HG03565 (cell line): ENCODE measurements around the gene NAPA.

Source experiments
- ATAC-seq: cut with Tn5 transposase; IDR thresholded peaks from one replicate; pipeline ENCODE4 v1.9.1; 2021; ENCODE audit warnings: mild to moderate bottlenecking, moderate library complexity; ENCODE audit not compliant: unreplicated experiment

Gene NAPA

GRCh38 chr19:47503130-47503825 lies 11.6 kb downstream of the NAPA start:
- ATAC-seq, result no peak

DNA sequence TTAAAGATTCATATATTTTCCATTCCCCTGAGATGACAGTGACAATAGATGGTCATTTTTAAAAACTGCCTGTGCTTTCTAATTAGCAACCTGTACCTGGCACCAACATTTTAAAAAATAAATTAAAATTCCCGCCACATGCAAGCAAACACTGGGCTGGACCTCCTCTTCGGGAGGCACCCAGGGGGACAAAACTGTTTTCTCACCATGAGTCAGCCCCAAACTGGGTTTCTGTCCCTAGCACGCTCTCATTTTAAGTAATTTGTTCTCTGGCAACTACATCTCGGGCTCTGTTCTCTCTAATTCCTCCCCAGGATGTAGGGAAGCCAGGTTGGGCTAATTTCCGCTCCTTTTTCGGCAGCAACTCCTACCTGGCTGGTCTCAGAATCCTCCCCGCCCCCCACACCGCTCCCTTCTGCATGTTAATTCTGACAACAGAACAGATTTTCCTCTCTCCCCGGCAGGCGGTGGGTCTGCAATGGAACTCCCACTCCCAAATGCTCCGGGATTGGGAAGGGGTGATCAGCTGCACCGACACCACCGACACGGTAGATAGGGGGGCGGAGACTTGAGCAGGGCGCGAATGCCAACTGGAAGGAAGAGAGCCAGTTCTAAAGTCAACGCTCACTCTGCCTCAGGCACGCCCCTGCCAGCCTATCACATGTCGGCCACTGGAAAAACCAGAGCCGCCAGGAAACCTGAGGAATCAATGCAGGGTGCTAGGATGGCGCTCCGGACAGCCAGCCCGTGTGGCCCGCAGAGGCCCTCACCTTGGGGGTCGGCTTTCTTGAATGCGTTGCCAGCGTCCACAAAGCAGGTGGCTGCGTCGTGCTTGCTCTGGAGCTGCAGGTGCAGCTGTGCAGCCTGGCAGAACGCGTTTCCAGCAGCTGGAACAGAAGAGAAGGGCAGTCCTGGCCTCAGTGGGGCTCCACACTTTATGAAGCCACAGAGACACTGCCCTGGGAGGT lies 14.7 kb downstream of the NAPA start:
- ATAC-seq, result no peak

DNA sequence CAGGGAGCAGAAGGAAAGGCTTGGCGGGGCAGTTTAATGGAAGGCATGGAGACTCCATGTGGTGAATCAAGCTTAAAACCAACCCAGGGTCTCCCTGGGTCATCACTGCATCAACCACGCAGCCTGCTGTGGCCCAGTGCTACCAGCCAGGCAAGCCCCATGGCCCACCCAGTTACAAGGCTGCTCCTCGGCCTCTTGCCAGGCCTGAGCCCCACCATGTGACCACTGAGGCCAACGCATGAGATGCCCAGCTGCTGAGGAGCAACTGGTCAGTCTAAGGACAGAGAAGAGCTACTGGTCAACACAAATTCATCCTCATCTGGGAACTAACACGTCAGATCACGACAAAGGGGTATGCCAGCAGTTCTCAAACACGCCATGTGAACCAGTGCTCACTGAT lies 15.5 kb downstream of the NAPA start:
- ATAC-seq, result no peak

- ATAC-seq, result no peak
Measured at GRCh38 chr19:47498561-47498960, 16.3 kb downstream of the NAPA start.

DNA sequence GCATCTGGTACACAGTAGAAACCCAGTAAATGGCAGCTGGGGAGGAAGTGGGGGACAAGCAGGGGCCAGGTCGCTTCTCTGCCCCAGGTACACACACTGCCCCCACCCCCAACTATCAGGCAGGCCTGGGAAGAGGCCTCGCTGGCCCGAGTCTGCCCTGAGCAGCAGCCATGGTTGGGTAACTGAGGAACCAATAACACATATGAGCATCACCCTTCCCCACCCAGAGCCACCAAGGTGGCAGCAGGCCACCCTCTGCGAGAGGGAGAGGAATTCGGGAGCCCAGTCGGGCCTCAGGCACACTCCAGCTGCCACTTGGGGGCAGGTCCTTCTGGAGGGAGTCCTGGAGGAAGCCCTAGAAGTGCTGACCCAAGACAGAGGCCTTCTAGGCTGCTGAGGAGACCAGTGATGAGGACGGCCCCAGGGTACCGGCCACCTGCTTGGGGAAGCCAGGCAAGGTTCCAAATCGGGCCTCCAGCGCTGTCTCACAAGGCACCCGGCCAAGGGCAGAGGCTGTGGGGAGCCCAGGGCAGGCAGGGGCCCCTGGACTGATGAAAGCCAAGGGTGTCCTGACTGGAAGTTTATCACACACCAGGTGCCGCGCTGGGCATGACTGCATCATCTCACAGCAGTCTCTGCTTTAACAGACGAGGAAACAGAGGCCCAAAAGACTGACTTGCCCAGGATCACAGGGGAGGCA lies 16.9 kb downstream of the NAPA start:
- ATAC-seq, result no peak

DNA sequence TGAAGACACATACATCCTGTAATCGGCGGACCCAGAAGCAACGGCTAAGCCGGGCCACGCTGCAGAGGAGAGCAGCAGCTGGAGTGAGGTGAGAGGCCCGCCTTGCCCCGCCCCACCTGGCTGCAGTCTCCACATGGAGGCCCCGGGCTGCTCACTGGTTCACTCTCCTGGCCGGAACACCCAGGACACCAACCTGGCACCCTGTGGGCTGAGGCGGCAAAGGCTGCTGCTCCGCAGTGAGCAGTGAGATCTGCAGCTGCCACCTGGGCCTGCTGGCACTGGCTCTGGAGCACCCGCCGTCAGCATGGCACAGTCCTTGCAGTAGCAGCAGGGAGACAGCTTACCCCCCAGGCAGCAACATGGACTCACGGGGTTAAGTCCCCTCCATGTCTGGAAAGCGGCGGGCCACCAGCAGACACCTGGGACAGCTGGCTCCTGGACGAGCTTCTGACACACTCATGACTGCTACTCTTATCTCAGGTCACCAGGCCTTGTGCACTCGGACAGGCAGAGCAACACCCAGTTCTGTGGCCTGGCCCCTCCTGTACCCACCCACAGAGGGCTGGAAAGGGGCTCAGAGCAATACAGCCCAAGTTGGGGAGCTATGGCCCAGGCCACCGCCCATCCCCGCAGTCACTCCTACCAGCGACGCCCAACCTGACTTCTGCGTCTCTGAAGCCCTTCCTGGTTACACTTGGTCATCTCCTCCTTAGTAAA lies 17.7 kb downstream of the NAPA start:
- ATAC-seq, result no peak

DNA sequence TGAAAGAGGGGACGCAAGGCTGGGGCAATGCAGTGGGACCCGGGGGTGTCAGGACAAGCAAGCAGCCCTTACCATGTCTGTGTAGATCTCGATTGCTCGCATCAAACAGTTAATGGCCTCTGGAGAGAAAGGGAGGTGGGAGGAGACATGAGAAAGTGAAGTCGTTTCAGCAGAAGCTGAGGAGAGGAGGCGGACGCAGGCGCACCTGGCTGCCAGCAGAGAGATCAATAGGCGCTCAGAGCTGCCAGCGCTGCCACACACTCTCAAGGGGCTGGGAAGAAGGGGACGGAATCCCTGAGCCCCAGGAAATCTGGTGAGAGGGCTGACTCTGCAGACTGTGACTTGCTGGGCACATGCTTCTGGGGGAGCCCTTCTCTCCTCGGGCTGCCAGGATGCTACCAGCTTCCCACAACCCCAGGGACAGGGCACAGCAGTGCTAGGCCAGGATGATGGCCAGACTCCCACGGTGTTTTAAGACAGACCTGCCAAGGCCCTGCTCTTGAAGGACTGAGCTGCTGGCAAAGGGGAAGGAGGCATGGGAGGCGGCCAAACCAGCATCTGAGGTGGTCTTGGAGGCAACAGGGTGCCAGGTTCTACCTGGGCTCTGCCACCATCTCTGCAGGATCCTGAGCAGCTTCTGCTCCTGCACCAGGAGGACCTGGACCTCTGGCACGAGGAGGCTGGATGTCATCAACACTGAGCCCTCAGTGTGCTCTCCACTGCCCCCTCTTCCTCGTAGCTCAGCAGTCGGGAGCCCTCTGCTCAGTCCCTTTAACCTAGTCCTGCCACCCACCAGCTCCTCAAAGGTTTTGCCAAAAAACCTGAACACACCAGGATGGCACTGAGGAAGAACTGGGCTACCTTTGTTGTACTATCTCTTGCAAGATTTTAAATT lies 19.1 kb downstream of the NAPA start:
- ATAC-seq, result no peak

GRCh38 chr19:47494729-47495128 lies 20.1 kb downstream of the NAPA start:
- no peak for ATAC-seq

DNA sequence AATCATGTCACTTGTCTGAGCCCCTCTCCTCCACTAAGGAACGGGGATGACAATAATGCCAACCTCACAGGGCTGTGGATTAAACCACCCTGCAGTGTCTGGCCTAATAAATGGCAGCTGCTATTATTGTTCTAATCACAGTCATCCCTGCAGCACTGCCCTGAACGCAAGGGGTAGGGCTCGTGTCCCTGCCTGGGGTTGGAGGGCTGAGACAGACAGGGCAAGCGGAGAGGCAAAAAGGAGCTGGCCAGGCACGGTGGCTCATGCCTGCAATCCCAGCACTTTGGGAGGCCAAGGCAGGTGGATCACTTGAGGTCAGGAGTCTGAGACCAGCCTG lies 20.7 kb downstream of the NAPA start:
- ATAC-seq, result no peak

DNA sequence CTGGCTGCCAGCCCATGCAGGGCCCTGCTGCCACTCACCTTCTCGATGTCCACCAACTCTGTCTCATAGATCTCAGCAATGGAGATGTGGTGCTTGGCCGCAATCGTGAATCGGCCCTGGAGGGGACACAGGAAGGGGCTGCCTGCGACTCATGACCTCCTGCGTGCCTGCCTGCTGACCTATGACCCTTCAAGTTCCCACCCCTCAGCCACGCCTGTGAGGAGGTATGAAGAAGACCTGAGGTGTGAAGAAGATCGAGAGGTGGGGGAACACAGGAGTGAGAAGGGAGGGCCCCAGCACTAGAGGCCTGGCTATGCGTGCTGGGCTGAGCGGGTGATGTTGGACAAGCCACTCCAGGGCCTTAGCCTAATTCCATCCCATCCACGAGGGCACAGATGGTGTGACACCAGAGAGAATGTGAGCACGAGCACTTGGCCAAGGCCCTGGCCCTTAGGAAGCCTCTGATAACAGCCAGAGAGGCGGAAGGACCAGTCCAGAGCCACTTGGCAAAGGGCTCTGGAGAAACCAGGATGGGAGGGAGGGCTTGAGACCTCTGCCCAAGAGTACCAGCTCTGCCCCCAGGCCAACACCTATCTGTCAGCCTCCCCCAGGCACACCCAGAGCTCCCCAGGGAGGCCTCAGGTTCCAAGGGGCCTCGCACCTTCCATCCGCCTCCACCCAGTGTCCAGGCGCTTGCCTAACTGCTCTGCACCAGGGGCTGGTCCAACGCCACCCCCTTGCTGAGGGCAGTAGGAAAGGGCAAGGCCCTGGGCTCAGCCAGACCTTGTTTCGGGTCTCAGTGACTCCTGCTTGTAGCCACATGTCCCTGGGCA lies 21.3 kb downstream of the NAPA start:
- ATAC-seq, result no peak

DNA sequence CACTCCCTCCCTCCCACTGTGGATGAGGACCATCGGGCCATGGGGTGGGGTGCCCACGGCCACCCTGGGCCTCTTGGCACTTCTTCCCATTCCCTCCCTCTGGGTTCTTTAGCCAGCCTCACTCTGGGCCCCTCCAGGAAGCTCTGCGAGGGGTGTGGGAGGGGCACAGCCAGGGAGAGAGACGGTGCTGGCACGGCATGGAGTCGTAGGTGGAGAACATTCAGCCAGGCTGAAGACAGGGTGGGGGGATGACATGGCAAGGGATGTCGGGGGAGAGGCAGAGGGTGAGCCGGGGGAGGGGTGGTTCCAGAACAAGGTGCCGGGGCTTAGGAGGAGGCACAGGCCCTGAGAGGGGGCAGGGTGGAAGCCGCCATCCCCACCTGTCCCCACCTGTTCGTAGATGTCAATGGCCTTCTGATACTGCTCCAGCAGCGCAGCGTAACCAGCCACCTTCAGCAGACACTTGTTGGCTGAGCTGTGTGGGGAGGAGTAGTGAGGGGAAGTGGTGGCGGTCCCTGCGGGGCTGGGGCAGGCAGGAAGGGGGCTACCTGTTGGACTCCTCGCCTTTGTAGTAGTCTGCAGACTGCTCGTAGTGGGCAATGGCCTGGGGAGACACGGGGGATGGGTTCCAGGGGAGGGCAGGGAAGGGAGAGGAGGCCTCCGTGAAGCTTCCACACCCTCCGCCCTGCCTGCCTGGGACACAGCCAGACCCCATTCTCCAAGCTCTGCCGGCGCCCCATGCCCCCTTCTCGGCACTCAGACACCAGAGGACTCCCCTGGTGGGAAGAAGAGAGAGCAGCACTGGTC lies 22.1 kb downstream of the NAPA start:
- no peak for ATAC-seq

- no peak for ATAC-seq
Measured at GRCh38 chr19:47492137-47492533, 22.7 kb downstream of the NAPA start.

DNA sequence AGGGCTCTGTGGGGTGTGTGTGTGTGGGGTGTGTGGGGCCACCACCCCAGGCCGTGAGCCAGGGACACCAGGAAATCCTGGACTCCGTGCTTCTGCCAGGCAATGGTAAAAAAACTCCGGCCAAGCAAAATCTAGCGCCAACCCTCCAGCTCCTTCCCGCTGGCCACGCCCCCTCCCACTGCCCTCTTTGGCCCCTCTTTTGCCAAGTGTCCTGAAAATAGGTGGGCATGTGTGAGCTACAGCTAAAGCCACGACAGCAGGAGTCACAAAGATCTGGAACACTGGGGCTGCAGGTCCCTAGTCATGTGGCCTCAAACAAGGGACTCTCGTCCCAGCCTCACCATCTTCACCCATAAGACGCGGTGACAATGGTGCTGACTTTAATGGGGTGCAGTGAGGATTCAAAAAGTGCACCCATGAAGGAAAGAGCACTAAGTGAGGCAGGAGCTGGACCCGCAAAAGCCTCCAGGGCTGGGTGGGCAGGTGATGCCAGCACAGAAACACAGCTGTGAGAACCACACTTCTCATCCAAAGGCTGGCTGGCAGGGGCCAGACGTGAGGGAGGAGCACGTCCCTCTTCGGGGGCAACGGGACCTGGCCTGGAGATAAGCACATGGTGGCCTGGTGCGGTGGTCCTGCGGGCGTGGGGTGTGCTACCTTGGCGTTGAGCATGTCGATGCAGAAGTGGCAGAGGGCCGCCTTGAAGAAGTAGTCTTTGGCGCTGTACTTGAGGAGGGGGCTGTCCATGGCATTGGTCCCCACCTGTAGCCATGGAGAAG lies 23.3 kb downstream of the NAPA start:
- ATAC-seq, result no peak

DNA sequence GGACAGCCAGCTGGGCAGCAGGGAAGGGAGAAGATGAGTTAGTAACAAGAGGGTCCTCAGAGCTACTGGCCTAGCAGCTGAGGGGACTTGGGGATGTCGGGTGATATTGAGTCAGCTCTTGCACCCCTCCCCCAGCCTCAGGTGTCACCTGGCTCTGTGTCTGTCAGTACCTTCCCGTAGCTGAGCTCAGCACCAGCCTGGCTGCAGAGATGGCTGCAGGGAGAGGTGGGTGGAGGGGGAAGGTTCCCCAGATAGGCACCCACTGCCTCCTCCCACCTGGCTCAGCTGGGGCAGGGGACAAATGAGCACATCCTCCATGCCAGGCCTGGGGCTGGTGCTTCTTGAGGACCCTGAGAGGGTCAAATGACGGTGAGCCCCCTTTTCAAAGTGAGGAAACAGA lies 24.0 kb downstream of the NAPA start:
- no peak for ATAC-seq

DNA sequence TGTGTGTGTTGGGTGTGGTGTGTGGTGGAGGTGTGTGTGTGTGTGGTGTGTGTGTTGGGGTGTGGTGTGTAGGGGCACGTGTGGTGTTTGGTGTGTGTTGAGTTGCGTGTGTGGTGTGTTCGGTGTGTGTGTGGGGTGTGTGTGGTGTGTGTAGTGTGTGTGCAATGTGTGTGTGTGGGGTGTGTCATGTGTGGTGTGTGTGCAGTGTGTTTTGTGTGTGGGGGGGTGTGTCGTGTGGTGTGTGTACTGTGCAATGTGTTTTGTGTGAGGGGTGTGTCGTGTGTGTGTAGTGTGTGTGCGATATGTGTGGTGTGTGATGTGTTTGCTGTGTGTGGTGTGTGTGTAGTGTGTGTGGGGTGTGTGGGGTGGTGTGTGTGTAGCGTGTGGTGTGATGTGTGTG lies 24.8 kb downstream of the NAPA start:
- ATAC-seq, result no peak

DNA sequence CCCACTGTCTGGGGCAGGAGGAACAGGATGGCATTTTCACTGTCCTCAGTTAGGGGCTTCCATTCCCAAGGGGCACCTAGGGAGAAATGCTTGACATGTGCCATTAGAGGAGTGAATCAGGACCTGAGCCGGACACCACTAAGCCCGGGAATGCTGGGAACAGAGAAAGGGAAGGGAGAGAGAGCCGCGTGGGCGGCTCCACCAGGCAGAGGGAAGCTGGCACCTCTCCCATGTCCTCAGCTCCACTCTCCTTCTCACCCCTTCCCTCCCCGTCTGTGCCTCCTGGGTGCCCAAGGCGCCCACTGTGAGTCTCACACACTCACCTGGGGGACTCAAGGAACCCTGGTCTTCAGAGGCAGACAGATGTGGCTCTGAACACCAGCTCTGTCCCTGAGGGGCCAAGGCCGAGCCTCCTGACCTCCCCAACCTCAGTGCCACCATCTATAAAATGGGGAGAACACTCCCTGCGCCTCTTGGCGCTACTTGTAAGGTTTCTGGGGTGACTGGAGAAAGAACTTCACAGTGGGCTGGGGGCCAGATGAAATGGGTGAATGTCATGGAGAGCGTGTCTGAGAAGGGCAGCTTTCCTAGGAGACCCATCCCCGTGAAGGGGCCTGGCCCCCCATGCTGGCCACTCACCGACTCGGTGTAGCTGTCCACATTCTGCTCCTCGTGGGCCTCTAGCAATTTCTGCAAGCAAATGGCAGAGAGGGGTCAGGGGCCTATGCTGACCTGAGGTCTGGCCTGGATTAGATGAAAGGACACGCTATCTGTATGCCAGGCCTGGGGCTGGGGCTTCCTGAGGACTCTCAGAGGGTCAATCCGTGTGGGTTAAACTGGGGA lies 25.6 kb downstream of the NAPA start:
- no peak for ATAC-seq
